ENCODE results near the gene MYO3B.

The MYO3B gene

GRCh38 chr2:170596576-170596975 lies 418.6 kb downstream of the MYO3B start:
- Histone ChIP-seq H3K9me3 (ENCODE audit: control insufficient read depth, insufficient read depth, low read depth, low read length) (no peaks in the 10 kb centered on the region), H3K4me3 (ENCODE audit: low read depth, low read length) (no peak overlapping the region), H3K27ac (ENCODE audit: extremely low read depth, low read depth, low read length) (no peak overlapping the region), H3K4me1 (ENCODE audit: control insufficient read depth, insufficient read depth, low read length) (no peaks in the 10 kb centered on the region), H3K36me3 (ENCODE audit: control insufficient read depth in 2 of 2, insufficient read depth in 1 of 2, low read length in 2 of 2) (no peaks in the 10 kb centered on the region)
- POLR2A ChIA-PET: no interaction called here
- CTCF ChIA-PET: interaction anchor here (0.6 kb wide), 1 partner anchor 90 kb away, joined by 3 read pairs; no protein-coding TSS in a partner anchor
- TF ChIP-seq HOXC10 (CRISPR knock-in tag; IDR thresholded peaks at IDR 0.05) (no peak), ZNF624 (tag by site-specific recombination; IDR thresholded peaks at IDR 0.05) (no peak), KLF1 (tag by site-specific recombination; IDR thresholded peaks at IDR 0.05) (no peak), ZFHX2 (tag by site-specific recombination; conservative IDR thresholded peaks at IDR 0.05) (no peak), ZNF561 (tag by site-specific recombination; IDR thresholded peaks at IDR 0.05; ENCODE audit: borderline replicate concordance) (no peak), ZNF16 (tag by site-specific recombination; IDR thresholded peaks at IDR 0.05; ENCODE audit: low read depth) (no peak), ZNF544 (tag by site-specific recombination; IDR thresholded peaks at IDR 0.05) (no peak), MEIS1 (CRISPR knock-in tag; IDR thresholded peaks at IDR 0.05; ENCODE audit: borderline replicate concordance) (no peak), GLIS2 (tag by site-specific recombination; IDR thresholded peaks at IDR 0.05) (no peak), SCRT2 (tag by site-specific recombination; IDR thresholded peaks at IDR 0.05) (no peak), ZBTB44 (tag by site-specific recombination; IDR thresholded peaks at IDR 0.05) (no peak)
- TF ChIP-seq, protein P1, sequence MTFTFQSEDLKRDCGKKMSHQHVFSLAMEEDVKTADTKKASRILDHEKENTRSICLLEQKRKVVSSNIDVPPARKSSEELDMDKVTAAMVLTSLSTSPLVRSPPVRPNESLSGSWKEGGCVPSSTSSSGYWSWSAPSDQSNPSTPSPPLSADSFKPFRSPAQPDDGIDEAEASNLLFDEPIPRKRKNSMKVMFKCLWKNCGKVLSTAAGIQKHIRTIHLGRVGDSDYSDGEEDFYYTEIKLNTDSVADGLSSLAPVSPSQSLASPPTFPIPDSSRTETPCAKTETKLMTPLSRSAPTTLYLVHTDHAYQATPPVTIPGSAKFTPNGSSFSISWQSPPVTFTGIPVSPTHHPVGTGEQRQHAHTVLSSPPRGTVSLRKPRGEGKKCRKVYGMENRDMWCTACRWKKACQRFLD (tag by site-specific recombination; IDR thresholded peaks at IDR 0.05): no peak

DNA sequence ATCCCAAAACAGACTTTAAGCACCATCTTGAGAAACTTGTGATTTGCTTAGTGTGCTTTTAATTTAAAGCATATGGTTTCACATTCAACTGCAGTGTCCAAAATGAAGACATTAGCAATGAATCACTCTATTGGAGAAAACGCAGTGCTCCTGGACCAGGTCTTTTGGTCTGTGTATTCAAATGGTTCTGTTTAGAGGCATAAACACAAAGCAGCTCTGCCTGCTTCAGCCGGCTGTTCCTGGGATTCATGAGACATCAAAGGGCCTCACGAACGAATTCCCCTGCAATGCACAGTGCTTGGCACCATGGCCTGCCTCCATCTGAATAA lies 420.1 kb downstream of the MYO3B start:
- no peak for TF ChIP-seq ZNF785 (tag by site-specific recombination; IDR thresholded peaks at IDR 0.05)
- no peak for TF ChIP-seq ZNF16 (tag by site-specific recombination; IDR thresholded peaks at IDR 0.05; ENCODE audit: low read depth)
- TF ChIP-seq BCL11A (tag by site-specific recombination; IDR thresholded peaks at IDR 0.05; ENCODE audit: low read depth): no peak
- no peak for TF ChIP-seq EGR2 (tag by site-specific recombination; IDR thresholded peaks at IDR 0.05; ENCODE audit: low read depth)
- TF ChIP-seq ZNF488 (tag by site-specific recombination; IDR thresholded peaks at IDR 0.05): no peak
- TF ChIP-seq ZNF280D (tag by site-specific recombination; IDR thresholded peaks at IDR 0.05): no peak
- H3K36me3 ChIP-seq (ENCODE audit: control insufficient read depth in 2 of 2, insufficient read depth in 1 of 2, low read length in 2 of 2): no peaks in the 10 kb centered on the region
- no peak overlapping the region for H3K4me3 ChIP-seq (ENCODE audit: low read depth, low read length)
- no peak overlapping the region for H3K27ac ChIP-seq (ENCODE audit: extremely low read depth, low read depth, low read length)
- H3K4me1 ChIP-seq (ENCODE audit: control insufficient read depth, insufficient read depth, low read length): no peaks in the 10 kb centered on the region
- POLR2A ChIA-PET: no interaction called here
- H3K9me3 ChIP-seq (ENCODE audit: control insufficient read depth, insufficient read depth, low read depth, low read length): no peaks in the 10 kb centered on the region
- CTCF ChIA-PET: no interaction called here

DNA sequence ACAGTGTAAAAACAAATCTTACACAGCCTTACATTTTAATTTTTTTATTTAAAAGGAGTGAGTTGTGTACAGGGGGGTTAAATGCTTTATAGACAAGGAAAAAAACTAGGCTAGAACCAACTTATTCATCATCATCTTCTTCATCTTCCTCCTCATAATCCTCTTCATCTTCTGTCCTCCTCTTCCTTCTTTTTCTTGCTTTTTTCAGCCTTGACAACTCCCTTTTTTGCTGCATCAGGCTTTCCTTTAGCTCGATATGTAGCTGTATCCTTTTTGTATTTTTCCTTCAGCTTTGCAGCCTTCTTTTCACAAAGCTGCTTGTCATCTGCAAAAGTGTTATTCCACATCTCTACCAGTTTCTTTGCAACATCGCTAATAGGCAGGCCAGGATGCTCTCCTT lies 423.5 kb downstream of the MYO3B start:
- ChIA-PET POLR2A (no interaction called here), CTCF (no interaction called here)
- TF ChIP-seq, protein P2, sequence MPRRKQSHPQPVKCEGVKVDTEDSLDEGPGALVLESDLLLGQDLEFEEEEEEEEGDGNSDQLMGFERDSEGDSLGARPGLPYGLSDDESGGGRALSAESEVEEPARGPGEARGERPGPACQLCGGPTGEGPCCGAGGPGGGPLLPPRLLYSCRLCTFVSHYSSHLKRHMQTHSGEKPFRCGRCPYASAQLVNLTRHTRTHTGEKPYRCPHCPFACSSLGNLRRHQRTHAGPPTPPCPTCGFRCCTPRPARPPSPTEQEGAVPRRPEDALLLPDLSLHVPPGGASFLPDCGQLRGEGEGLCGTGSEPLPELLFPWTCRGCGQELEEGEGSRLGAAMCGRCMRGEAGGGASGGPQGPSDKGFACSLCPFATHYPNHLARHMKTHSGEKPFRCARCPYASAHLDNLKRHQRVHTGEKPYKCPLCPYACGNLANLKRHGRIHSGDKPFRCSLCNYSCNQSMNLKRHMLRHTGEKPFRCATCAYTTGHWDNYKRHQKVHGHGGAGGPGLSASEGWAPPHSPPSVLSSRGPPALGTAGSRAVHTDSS (tag by site-specific recombination; IDR thresholded peaks at IDR 0.05): peak; percentile 69; the same call in 1 of the 2 replicates
- TF ChIP-seq ZNF645 (tag by site-specific recombination; IDR thresholded peaks at IDR 0.05): no peak
- Histone ChIP-seq H3K4me3 (ENCODE audit: low read depth, low read length) (no peak overlapping the region), H3K4me1 (ENCODE audit: control insufficient read depth, insufficient read depth, low read length) (no peaks in the 10 kb centered on the region), H3K36me3 (ENCODE audit: control insufficient read depth in 2 of 2, insufficient read depth in 1 of 2, low read length in 2 of 2) (no peaks in the 10 kb centered on the region), H3K9me3 (ENCODE audit: control insufficient read depth, insufficient read depth, low read depth, low read length) (no peaks in the 10 kb centered on the region), H3K27ac (ENCODE audit: extremely low read depth, low read depth, low read length) (no peak overlapping the region)

All from HEK293 (cell line).